LNCAP (cell line): ENCODE measurements around the gene COP1.

ENCODE experiments used
- TF ChIP-seq, protein P1 (sequence below): fragments of 450-650 bp; IDR thresholded peaks from 2 replicates; pipeline ENCODE4 v1.5.1; 2017; ENCODE audit warnings: mild to moderate bottlenecking

COP1 gene

DNA sequence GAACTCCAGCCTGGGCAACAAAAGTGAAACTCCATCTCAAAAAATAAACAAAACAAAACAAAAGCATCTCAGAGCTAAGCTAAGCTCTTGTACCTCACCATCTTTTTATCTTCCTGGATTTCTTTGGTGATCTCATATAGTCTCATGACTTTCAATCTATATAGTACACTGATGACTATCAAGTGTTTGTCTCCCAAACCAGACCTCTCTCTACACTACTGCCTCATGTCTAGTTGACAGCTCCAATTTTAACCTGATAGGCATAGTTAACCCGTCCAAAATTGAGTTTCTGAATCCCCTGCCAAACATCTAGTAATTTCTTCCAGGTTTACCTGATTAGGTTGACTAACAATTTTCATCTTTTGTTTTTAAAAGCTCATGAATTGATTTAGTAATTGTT is 151.7 kb downstream of the COP1 start:
- TF ChIP-seq, protein P1, sequence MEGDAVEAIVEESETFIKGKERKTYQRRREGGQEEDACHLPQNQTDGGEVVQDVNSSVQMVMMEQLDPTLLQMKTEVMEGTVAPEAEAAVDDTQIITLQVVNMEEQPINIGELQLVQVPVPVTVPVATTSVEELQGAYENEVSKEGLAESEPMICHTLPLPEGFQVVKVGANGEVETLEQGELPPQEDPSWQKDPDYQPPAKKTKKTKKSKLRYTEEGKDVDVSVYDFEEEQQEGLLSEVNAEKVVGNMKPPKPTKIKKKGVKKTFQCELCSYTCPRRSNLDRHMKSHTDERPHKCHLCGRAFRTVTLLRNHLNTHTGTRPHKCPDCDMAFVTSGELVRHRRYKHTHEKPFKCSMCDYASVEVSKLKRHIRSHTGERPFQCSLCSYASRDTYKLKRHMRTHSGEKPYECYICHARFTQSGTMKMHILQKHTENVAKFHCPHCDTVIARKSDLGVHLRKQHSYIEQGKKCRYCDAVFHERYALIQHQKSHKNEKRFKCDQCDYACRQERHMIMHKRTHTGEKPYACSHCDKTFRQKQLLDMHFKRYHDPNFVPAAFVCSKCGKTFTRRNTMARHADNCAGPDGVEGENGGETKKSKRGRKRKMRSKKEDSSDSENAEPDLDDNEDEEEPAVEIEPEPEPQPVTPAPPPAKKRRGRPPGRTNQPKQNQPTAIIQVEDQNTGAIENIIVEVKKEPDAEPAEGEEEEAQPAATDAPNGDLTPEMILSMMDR, result no peak

DNA sequence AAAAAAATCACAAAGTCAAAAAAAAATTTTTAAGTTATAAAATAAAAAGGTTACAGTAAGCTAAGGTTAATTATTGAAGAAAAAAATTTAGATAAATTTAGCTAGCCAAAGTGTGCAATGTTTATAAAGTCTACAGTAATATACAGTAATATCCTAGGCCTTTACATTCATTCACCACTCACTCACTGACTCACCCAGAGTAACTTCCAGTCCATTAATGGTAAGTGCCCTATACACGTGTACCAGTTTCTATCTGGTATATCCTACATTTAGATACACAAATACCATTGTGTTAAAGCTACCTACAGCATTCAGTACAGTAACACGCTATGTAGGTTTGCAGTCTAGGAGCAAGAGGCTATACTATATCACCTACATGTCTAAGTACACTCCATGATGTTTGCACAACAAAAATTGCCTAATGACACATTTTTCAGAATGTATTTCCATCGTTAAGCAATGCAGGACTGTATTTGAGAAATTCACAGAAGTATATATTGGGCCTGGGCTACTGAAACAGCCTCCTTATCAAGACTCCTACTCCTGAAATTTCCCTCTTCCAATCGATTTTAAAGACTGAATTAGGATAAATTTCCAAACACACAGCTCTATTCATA is 155.1 kb downstream of the COP1 start:
- TF ChIP-seq, protein P1, result no peak

DNA sequence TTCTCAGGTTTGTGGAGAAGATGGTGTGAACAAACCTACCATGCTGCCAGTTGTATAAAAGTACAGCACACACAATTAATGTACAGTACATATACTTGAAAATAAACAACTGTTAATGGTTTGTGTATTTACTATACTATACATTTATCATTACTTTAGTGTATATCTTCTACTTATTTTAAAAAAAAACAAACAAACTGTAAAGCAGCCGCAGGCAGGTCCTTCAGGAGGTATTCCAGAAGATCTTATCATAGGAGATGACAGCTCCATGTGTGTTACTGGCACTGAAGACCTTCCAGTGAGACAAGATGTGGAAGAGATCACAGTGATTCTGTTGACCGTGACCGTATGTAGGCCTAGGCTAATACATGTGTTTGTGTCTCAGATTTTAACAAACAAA is 155.7 kb downstream of the COP1 start:
- TF ChIP-seq, protein P1, result no peak

DNA sequence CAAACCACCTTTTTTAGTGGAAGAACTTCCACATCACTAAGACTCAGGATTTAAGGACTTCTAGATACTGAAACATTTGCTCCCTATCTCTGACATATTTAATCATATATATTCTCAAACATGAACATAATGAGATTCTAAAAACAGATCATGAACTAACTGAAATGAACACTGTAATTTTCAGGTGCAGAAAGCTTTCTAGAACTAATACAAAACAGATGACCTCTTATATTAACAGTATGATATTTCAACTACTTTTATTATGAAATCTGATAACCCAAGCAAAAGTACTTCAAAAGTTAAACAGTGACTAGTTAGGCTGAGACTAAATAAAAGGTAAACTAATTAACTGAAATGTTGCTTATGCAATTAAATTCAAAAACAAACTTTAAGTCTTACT is 157.5 kb downstream of the COP1 start:
- TF ChIP-seq, protein P1, result no peak

DNA sequence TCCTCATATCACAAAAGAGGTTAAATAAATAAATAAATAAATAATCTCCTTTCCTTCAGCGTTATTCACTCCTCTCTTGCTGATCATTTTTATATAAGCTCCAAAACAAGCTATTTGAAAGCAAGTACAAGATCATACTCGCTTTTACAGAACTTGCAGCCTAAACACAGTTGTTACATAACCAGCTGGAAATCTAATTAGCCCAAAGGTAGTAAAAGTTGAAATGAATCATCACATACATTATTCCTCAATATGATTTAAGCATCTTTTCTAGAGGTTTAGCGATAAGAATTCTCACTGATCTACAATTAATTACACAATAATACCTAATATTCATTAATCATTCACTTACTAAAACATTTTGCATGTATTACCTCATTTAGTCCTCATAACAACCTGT is 160.2 kb downstream of the COP1 start:
- TF ChIP-seq, protein P1, result no peak

DNA sequence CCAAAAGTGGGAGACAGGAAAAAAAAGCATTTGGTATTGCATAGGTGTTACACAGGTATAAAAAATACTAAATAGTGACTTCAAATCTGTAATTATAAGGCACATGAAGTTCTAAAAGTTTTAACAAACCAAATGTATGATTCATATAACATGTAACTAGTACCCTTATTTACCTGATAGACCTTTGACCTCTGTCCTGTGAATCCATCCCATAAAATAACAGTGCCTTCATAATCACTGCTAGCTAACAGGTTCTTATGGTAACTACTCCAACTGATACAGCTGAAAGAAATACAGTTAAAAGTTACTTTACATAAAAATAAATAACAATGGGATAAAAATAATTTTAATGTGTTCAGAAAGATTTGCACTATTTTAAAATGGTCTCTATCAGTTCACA is 163.5 kb downstream of the COP1 start:
- TF ChIP-seq, protein P1, result no peak

DNA sequence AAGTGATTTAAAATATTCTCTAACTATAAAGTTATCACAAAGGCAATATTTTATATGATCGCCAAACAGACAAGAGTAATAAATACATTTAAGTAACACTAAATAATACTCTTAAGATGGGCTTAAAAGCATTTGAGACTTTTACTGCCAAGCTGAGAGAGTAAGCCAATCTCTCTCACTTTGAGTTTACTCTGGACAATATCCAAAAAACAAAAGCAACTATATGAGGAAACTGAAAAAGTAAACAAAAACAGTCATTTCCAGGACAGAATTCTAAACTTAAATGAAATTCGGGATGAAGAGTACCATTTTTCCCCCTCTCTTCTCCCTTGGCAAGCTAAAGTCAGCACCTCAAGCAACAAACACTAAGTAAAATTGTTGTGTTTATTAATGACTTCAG is 173.2 kb downstream of the COP1 start:
- TF ChIP-seq, protein P1, result no peak

DNA sequence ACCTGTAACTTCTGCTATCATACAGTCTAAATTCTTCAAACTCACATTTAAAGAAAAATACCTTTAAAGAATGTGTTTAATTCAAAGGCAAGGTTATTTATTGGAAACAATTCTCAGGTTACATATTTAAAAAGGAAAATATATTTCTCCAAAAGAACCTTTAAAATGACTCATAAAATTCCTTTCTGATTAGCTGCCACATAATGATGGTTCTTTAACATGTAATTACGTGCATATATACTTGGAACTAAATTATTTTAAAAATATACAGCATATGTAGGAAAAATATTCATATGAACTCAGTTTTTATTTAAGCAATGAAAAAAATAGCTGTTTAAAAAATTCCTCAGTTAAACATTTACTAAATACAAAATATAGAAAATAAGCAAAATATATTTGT is 173.6 kb downstream of the COP1 start:
- TF ChIP-seq, protein P1, result no peak
